Endothelial cell of umbilical vein (primary cell): ENCODE data around the gene ANO1. TPM values are rescaled to one million over a fixed set of nuclear protein-coding genes. Genes with fewer than 3 reads are reported as not detected.

ENCODE experiments used
- BruUV-seq: library from RNA; stranded (reverse); fragments of 400-500 nt; replicated peaks from 2 replicates; lab custom pipeline; 2021; lab: Mats Ljungman, UMichigan
- CTCF ChIA-PET: fragments of 300-600, 350-600 bp; sonication (Branson Sonifier 250); formaldehyde crosslinking; loops from one replicate; lab custom pipeline; 2021; ENCODE audit warnings: antibody characterized with exemption, inconsistent platforms; lab: Charles Lee
- POLR2A ChIA-PET: fragments of 300-600, 350-600 bp; sonication (Branson Sonifier 250); formaldehyde crosslinking; loops from one replicate; lab custom pipeline; 2021; ENCODE audit warnings: antibody characterized with exemption, inconsistent platforms; lab: Charles Lee
- DNase-seq: peaks from one replicate; pipeline ENCODE4 v3.0.0-alpha.2; 2011; ENCODE audit warnings: low read depth, low spot score
- FAIRE-seq: peaks from 2 replicates; lab custom pipeline; 2011; peaks lifted over from hg19 to GRCh38; lab: Jason Lieb, UNC
- H2AFZ ChIP-seq: 2 replicates; pipeline ENCODE4 v1.6.0; 2012; ENCODE audit warnings: low read depth, low read length, control low read depth, inconsistent platforms
- H3K27ac ChIP-seq: 2 replicates; pipeline ENCODE4 v1.5.1; 2011; ENCODE audit warnings: low read depth, mild to moderate bottlenecking, control low read depth, low read length, moderate library complexity; ENCODE audit not compliant: insufficient read depth
- H3K27me3 ChIP-seq, 2 experiments: 2 replicates each; pipeline versions ENCODE4 v1.6.0 to v1.6.1; 2011; ENCODE audit warnings: low read length in 2 of 2, mixed read lengths in 1 of 2; ENCODE audit not compliant: control insufficient read depth in 2 of 2, insufficient read depth in 2 of 2
- H3K36me3 ChIP-seq, 2 experiments: 2 replicates in 1 of 2; 3 replicates in 1 of 2; pipeline ENCODE4 v1.5.1; 2011; ENCODE audit warnings: low read length in 2 of 2, mild to moderate bottlenecking in 1 of 2, moderate library complexity in 1 of 2; ENCODE audit not compliant: control insufficient read depth in 2 of 2, insufficient read depth in 2 of 2; ENCODE audit errors: extremely low read depth in 1 of 2
- H3K4me1 ChIP-seq: 3 replicates; pipeline ENCODE4 v1.5.1; 2011; ENCODE audit warnings: mild to moderate bottlenecking, low read length; ENCODE audit not compliant: control insufficient read depth, insufficient read depth; ENCODE audit errors: extremely low read depth
- H3K4me2 ChIP-seq: 2 replicates; pipeline ENCODE4 v1.6.1; 2011; ENCODE audit warnings: low read length, control low read depth, mixed read lengths; ENCODE audit not compliant: insufficient read depth
- H3K4me3 ChIP-seq, 3 experiments: fragments of 200-600 bp in 1 of 3; sonication (generic), shearing (Covaris generic) in 1 of 3; replicated peaks in 1 of 3; 2 replicates each; pipeline ENCODE4 v1.5.1; 2011 to 2016; ENCODE audit warnings: control low read depth in 3 of 3, low read length in 3 of 3, mild to moderate bottlenecking in 2 of 3, inconsistent platforms in 1 of 3, low read depth in 1 of 3, moderate library complexity in 1 of 3; ENCODE audit not compliant: insufficient read depth in 1 of 3
- H3K79me2 ChIP-seq: 2 replicates; pipeline ENCODE4 v1.6.0; 2012; ENCODE audit warnings: low read length, inconsistent platforms; ENCODE audit not compliant: control insufficient read depth, insufficient read depth
- H3K9ac ChIP-seq: replicated peaks from 2 replicates; pipeline ENCODE3; 2011; ENCODE audit warnings: low read length, control low read depth; ENCODE audit not compliant: insufficient read depth; ENCODE audit errors: extremely low read depth
- H3K9me1 ChIP-seq: replicated peaks from 3 replicates; pipeline ENCODE4 v1.6.0; 2011; ENCODE audit warnings: mild to moderate bottlenecking, low read length; ENCODE audit not compliant: control insufficient read depth, insufficient read depth; ENCODE audit errors: extremely low read depth
- H3K9me3 ChIP-seq: replicated peaks from 2 replicates; pipeline ENCODE4 v1.5.1; 2012; ENCODE audit warnings: low read length, inconsistent platforms; ENCODE audit not compliant: control insufficient read depth, insufficient read depth
- H4K20me1 ChIP-seq: replicated peaks from 2 replicates; pipeline ENCODE3; 2011; ENCODE audit warnings: mild to moderate bottlenecking, low read length; ENCODE audit not compliant: control insufficient read depth, insufficient read depth; ENCODE audit errors: extremely low read depth
- EZH2 ChIP-seq: IDR thresholded peaks from 2 replicates; pipeline ENCODE4 v1.6.1; 2012; ENCODE audit warnings: borderline replicate concordance, low read depth, mild to moderate bottlenecking, moderate library complexity, low read length, inconsistent platforms; ENCODE audit not compliant: severe bottlenecking
- FOS ChIP-seq: IDR thresholded peaks from 2 replicates; pipeline ENCODE4 v1.6.1; 2011; ENCODE audit warnings: mild to moderate bottlenecking, low read length, moderate library complexity, borderline replicate concordance; ENCODE audit not compliant: insufficient read depth
- GATA2 ChIP-seq: IDR thresholded peaks from 2 replicates; pipeline ENCODE4 v1.7.0; 2011; ENCODE audit warnings: low read depth, mild to moderate bottlenecking, moderate library complexity, mixed read lengths, low read length; ENCODE audit not compliant: insufficient read length, insufficient read depth
- JUN ChIP-seq: IDR thresholded peaks from 2 replicates; pipeline ENCODE4 v1.6.1; 2011; ENCODE audit warnings: borderline replicate concordance, low read depth; ENCODE audit not compliant: insufficient read length, insufficient read depth
- MYC ChIP-seq: IDR thresholded peaks from one replicate; pipeline ENCODE4 v1.6.1; 2011; ENCODE audit warnings: mild to moderate bottlenecking, low read depth, low read length
- POLR2A ChIP-seq: IDR thresholded peaks from 2 replicates; pipeline ENCODE4 v1.6.1; 2012; ENCODE audit warnings: low read depth, mild to moderate bottlenecking, control low read depth, low read length
- POLR2AphosphoS5 ChIP-seq: IDR thresholded peaks from 2 replicates; pipeline ENCODE4 v1.6.1; 2012; ENCODE audit warnings: low read depth, mild to moderate bottlenecking, control low read depth, low read length, moderate library complexity; ENCODE audit not compliant: insufficient read depth
- dilution Hi-C: fragments of 300-500 bp; cut with MboI; formaldehyde crosslinking; loops from one replicate; pipeline ENCODE4 v1.15.0; 2019; ENCODE audit warnings: low sequenced_read_pairs; ENCODE audit not compliant: extremely low pct_ligation_motif_present
- intact Hi-C: fragments of 100-400 bp; cut with micrococcal nuclease; formaldehyde crosslinking; loops from one replicate; pipeline ENCODE4 v1.10.0; 2022
- polyA plus RNA-seq, 4 experiments: library from polyadenylated mRNA; depleted of rRNA in 3 of 4; stranded (reverse) in 3 of 4; unstranded in 1 of 4; fragments of >200 nt; gene quantifications; 2 replicates each; pipeline versions ENCODE4 v1.2.1 to v1.2.3, GENCODE V29; 2011 to 2012; ENCODE audit warnings: missing spikeins in 1 of 4
- total RNA-seq: library from RNA; stranded (reverse); gene quantifications from 2 replicates; pipeline ENCODE4 v1.2.3, GENCODE V29; 2021
- TF ChIP-seq, protein P1 (sequence below), 2 donors: IDR thresholded peaks; 1 replicate in 1 of 2; 2 replicates in 1 of 2; pipeline ENCODE4 v1.5.1; 2011; ENCODE audit warnings: low read length in 2 of 2, mild to moderate bottlenecking in 2 of 2, moderate library complexity in 2 of 2, control low read depth in 1 of 2, inconsistent platforms in 1 of 2, low read depth in 1 of 2; ENCODE audit not compliant: insufficient read depth in 1 of 2; ENCODE audit errors: extremely low read depth in 1 of 2
- TF ChIP-seq, protein P2 (sequence below): IDR thresholded peaks from 2 replicates; pipeline ENCODE4 v1.6.1; 2011; ENCODE audit not compliant: insufficient read depth, insufficient read length

ANO1 gene
- total and polyA plus RNA-seq, 2 donors (not counting 3 experiments of a cell fraction or from before 2014, with no cell fraction given): 0.03 to 0.40 TPM

DNA sequence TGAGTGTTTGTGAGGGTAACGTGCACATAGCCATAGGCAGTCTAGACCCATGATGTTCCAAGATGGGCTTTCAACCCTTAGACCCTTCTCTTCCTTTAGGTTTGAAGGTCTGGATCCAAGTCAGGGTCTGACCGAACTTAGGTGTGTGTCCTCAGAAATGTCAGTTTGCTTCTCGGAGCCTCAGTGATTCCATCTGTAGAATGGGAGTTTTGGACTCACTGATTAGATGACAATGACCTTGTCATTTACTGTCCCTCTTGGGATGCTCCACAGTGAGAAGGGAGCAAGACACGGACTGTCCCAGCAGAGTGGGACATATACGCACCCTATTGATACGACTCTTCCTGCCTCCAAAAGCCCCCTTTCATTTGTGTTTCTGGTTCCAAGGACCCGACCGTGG is 37.7 kb downstream of the ANO1 start:
- ChIA-PET CTCF (no interaction called here), POLR2A (no interaction called here)
- Histone ChIP-seq H2AFZ (no peak overlapping the region), H3K9me1 (no peaks in the 10 kb centered on the region), H3K9ac (no peak overlapping the region), H3K27ac (no peak overlapping the region), H3K79me2 (no peaks in the 10 kb centered on the region), H3K27me3 (no peaks in the 10 kb centered on the region), H3K4me3 (no peak overlapping the region), H3K4me1 (no peaks in the 10 kb centered on the region), H3K4me2 (no peak overlapping the region), H3K36me3 (no peaks in the 10 kb centered on the region), H3K9me3 (no peaks in the 10 kb centered on the region), H4K20me1 (no peaks in the 10 kb centered on the region)
- dilution Hi-C loops: no loop called here
- intact Hi-C loops: no loop called here
- no TSS peak for BruUV-seq
- no peak for DNase-seq
- no peak for TF ChIP-seq POLR2AphosphoS5
- TF ChIP-seq POLR2A: no peak
- no peak for TF ChIP-seq MYC
- no peak for TF ChIP-seq GATA2
- no peak for TF ChIP-seq EZH2
- no peak for TF ChIP-seq FOS
- TF ChIP-seq, protein P1, sequence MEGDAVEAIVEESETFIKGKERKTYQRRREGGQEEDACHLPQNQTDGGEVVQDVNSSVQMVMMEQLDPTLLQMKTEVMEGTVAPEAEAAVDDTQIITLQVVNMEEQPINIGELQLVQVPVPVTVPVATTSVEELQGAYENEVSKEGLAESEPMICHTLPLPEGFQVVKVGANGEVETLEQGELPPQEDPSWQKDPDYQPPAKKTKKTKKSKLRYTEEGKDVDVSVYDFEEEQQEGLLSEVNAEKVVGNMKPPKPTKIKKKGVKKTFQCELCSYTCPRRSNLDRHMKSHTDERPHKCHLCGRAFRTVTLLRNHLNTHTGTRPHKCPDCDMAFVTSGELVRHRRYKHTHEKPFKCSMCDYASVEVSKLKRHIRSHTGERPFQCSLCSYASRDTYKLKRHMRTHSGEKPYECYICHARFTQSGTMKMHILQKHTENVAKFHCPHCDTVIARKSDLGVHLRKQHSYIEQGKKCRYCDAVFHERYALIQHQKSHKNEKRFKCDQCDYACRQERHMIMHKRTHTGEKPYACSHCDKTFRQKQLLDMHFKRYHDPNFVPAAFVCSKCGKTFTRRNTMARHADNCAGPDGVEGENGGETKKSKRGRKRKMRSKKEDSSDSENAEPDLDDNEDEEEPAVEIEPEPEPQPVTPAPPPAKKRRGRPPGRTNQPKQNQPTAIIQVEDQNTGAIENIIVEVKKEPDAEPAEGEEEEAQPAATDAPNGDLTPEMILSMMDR (IDR thresholded peaks at IDR 0.05; ENCODE audit: extremely low read depth in 1 of 2, insufficient read depth in 1 of 2, low read depth in 1 of 2, low read length in 2 of 2): no peak
- TF ChIP-seq, protein P2, sequence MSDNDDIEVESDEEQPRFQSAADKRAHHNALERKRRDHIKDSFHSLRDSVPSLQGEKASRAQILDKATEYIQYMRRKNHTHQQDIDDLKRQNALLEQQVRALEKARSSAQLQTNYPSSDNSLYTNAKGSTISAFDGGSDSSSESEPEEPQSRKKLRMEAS: no peak
- TF ChIP-seq JUN: no peak
- FAIRE-seq: no peak
